HG03108 (cell line): Measurements from ENCODE around the gene ACE2.

ENCODE experiments used
- ATAC-seq: cut with Tn5 transposase; IDR thresholded peaks from one replicate; pipeline ENCODE4 v1.9.1; 2021; ENCODE audit warnings: moderate library complexity; ENCODE audit not compliant: unreplicated experiment

ACE2 gene

DNA sequence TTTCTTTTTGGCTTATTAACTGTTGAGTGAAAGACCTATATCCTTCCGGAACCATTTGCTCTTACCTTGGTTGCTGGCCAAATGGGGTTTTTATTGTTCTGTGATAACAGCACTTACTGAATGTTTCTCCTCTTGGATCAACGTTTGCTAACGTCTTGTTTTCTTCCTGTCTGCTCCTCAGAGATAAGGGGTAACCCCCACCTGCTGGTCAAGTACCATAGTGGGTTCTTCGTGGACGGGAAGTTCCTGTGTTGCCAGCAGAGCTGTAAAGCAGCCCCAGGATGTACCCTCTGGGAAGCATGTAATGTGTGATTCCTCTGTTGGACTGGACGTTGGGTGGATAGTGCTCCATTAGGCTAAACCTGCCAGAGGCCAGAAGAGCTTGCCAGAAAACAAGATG is 84.8 kb downstream of the ACE2 start:
- ATAC-seq = no peak

DNA sequence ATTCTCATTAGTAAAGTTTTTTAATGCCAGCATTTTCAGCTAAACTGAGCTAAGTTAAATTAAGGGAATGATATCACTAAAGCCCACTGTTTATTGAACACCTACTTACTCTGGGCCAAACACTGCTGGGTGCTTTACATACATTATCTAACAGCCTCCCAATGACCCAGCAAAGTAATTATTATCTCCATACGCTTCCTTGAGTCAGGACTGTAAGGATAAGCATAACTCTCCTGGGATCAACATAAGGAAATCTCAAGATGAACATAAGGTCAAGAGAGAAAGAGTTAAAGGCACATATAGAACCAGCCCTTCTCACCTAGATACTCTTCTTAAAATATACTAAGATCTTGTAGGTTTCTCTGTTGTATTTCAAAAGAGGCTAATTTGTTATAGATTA is 86.5 kb downstream of the ACE2 start:
- no peak for ATAC-seq

DNA sequence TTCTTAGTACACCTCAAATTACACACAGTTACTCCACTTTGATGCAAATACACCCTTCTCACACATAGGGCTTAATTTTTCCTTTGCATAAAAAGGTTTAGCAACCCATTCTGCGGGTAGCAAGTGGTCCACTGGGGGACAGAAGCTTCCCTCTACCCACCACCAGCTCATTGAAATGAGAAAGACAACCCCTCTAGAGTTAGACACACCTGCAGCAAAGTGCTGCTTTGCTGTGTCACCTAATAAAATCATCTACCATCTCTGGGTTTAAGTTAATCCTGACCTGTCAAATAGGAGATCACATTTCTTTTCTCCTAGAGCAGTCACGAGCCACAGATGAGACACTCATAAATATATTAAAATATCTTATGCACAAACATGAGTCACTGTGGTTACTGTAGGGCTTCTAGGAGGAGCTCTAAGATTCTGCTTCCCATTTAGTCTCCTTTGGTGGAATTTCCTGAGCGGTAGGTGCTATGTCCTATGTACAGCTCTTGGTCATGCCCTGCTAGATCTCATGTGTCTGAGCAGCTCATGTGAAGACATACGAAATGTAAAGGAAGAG is 88.3 kb downstream of the ACE2 start:
- ATAC-seq = no peak

DNA sequence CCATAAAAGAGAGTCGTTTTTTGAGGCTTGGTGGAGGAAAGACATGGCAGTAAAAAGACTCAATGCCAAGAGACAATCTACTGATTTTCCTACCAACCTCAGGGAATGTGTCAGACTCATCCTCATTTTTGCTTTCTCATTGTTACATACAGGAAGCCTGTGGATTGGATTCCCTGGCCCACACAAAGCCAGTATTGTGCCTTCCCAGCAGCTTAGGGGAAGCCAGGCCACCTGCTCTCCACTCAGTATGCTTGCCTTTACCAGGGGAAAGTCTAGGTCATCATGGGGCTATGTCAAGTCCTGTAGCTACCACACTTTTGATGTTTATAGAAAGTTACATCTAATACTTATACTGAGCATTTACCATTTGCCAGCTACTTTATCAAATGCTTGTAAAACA is 89.2 kb downstream of the ACE2 start:
- ATAC-seq = no peak
